ENCODE results near the gene SLC6A17.

Gene SLC6A17

GRCh38 chr1:110135666-110136065, 14.6 kb upstream of the SLC6A17 start:
- no peak for DNase-seq (ENCODE audit: low spot score)

GRCh38 chr1:110136911-110137310, 13.4 kb upstream of the SLC6A17 start:
- DNase-seq (ENCODE audit: low spot score), result no peak

GRCh38 chr1:110138956-110139355, 11.3 kb upstream of the SLC6A17 start:
- no peak for DNase-seq (ENCODE audit: low spot score)

GRCh38 chr1:110144366-110144765, 5.9 kb upstream of the SLC6A17 start:
- DNase-seq (ENCODE audit: low spot score), result no peak

GRCh38 chr1:110148961-110149360, 1.3 kb upstream of the SLC6A17 start:
- no peak for DNase-seq (ENCODE audit: low spot score)

GRCh38 chr1:110151175-110151669, 928 bp downstream of the SLC6A17 start:
- DNase-seq (ENCODE audit: low spot score), result no peak

GRCh38 chr1:110152133-110152785, 2.0 kb downstream of the SLC6A17 start:
- no peak for DNase-seq (ENCODE audit: low spot score)

GRCh38 chr1:110153407-110153950, 3.2 kb downstream of the SLC6A17 start:
- DNase-seq (ENCODE audit: low spot score), result no peak

- peak; percentile 43 for DNase-seq (ENCODE audit: low spot score)
These were observed 5.7 kb downstream of the SLC6A17 start for GRCh38 chr1:110155878-110156522.

- DNase-seq (ENCODE audit: low spot score), result no peak
These were observed 8.0 kb downstream of the SLC6A17 start for GRCh38 chr1:110158261-110158660.

GRCh38 chr1:110159168-110159567, 8.9 kb downstream of the SLC6A17 start:
- DNase-seq (ENCODE audit: low spot score), result no peak

- DNase-seq (ENCODE audit: low spot score), result no peak
These were observed 10.3 kb downstream of the SLC6A17 start for GRCh38 chr1:110160538-110161100.

GRCh38 chr1:110161165-110161564, 10.9 kb downstream of the SLC6A17 start:
- DNase-seq (ENCODE audit: low spot score), result no peak

- DNase-seq (ENCODE audit: low spot score), result no peak
These were observed 11.6 kb downstream of the SLC6A17 start for GRCh38 chr1:110161849-110162248.

- DNase-seq (ENCODE audit: low spot score), result no peak
These were observed 13.3 kb downstream of the SLC6A17 start for GRCh38 chr1:110163591-110163990.

- no peak for DNase-seq (ENCODE audit: low spot score)
These were observed 14.5 kb downstream of the SLC6A17 start for GRCh38 chr1:110164725-110165350.

GRCh38 chr1:110165761-110166231, 15.5 kb downstream of the SLC6A17 start:
- DNase-seq (ENCODE audit: low spot score), result no peak

- no peak for DNase-seq (ENCODE audit: low spot score)
These were observed 16.6 kb downstream of the SLC6A17 start for GRCh38 chr1:110166861-110167260.

- DNase-seq (ENCODE audit: low spot score), result no peak
These were observed 20.8 kb downstream of the SLC6A17 start for GRCh38 chr1:110170766-110171733.

GRCh38 chr1:110172001-110172400, 21.7 kb downstream of the SLC6A17 start:
- no peak for DNase-seq (ENCODE audit: low spot score)

- no peak for DNase-seq (ENCODE audit: low spot score)
These were observed 23.3 kb downstream of the SLC6A17 start for GRCh38 chr1:110173466-110174105.

Data from germinal center (tissue), 1 donor.